CD4-positive, alpha-beta memory T cell (primary cell): ENCODE results near the gene NOL8. TPM values are rescaled to one million over a fixed set of nuclear protein-coding genes. Genes with fewer than 3 reads are reported as not detected.

Experiments used
- CTCF ChIA-PET: fragments of 350-600 bp; sonication (Branson Sonifier 250); formaldehyde crosslinking; loops from one replicate; lab custom pipeline; 2021; ENCODE audit warnings: inconsistent platforms; ENCODE audit not compliant: partially characterized antibody; lab: Charles Lee
- POLR2A ChIA-PET: fragments of 350-600 bp; sonication (Branson Sonifier 250); formaldehyde crosslinking; loops from one replicate; lab custom pipeline; 2021; ENCODE audit not compliant: partially characterized antibody; lab: Charles Lee
- DNase-seq, 5 donors: peaks; one replicate each; pipeline versions ENCODE4 v3.0.0 to v3.0.0-alpha.2; 2020 to 2022; ENCODE audit warnings: mixed read lengths in 1 of 5
- H3K27ac ChIP-seq: one replicate; pipeline ENCODE4 v1.7.0; 2013; ENCODE audit warnings: low read depth, low read length
- H3K27me3 ChIP-seq: 2 replicates; pipeline ENCODE4 v1.7.0; 2013; ENCODE audit warnings: mild to moderate bottlenecking, low read length, moderate library complexity; ENCODE audit not compliant: insufficient read depth
- H3K36me3 ChIP-seq: 2 replicates; pipeline ENCODE4 v1.7.0; 2013; ENCODE audit warnings: mild to moderate bottlenecking, low read length, moderate library complexity; ENCODE audit not compliant: insufficient read depth
- H3K4me1 ChIP-seq: 2 replicates; pipeline ENCODE4 v1.7.0; 2013; ENCODE audit warnings: mild to moderate bottlenecking, low read length, moderate library complexity; ENCODE audit not compliant: insufficient read depth
- H3K4me3 ChIP-seq, 2 donors: one replicate each; pipeline ENCODE4 v1.7.0; 2013; ENCODE audit warnings: low read length in 2 of 2, mild to moderate bottlenecking in 1 of 2
- H3K9me3 ChIP-seq, 2 donors: one replicate each; pipeline ENCODE4 v1.7.0; 2013; ENCODE audit warnings: low read length in 2 of 2, control low read depth in 1 of 2; ENCODE audit not compliant: control insufficient read depth in 1 of 2
- H3K27ac Mint-ChIP-seq, 7 donors: one replicate each; pipeline ENCODE4 v1.8.0; 2020 to 2021; ENCODE audit warnings: mixed read lengths in 7 of 7, mild to moderate bottlenecking in 6 of 7, inconsistent platforms in 3 of 7, moderate library complexity in 3 of 7
- H3K27me3 Mint-ChIP-seq, 2 donors: one replicate each; pipeline ENCODE4 v1.8.0; 2020 to 2021; ENCODE audit warnings: mixed read lengths in 2 of 2
- H3K36me3 Mint-ChIP-seq, 2 donors: one replicate each; pipeline ENCODE4 v1.8.0; 2020 to 2021; ENCODE audit warnings: mixed read lengths in 2 of 2, inconsistent platforms in 1 of 2, mild to moderate bottlenecking in 1 of 2
- H3K4me1 Mint-ChIP-seq, 4 donors: one replicate each; pipeline ENCODE4 v1.8.0; 2020 to 2021; ENCODE audit warnings: mixed read lengths in 4 of 4, mild to moderate bottlenecking in 1 of 4
- H3K4me3 Mint-ChIP-seq, 8 donors: one replicate each; pipeline ENCODE4 v1.8.0; 2020 to 2021; ENCODE audit warnings: mixed read lengths in 8 of 8, mild to moderate bottlenecking in 7 of 8, moderate library complexity in 6 of 8, inconsistent platforms in 3 of 8
- H3K9me3 Mint-ChIP-seq, 8 donors: one replicate each; pipeline ENCODE4 v1.8.0; 2020 to 2021; ENCODE audit warnings: mixed read lengths in 8 of 8, mild to moderate bottlenecking in 5 of 8, inconsistent platforms in 3 of 8, moderate library complexity in 1 of 8
- intact Hi-C: fragments of 100-400 bp; cut with micrococcal nuclease; formaldehyde crosslinking; loops from one replicate; pipeline ENCODE4 v1.15.1; 2023
- polyA plus RNA-seq, 2 donors: library from polyadenylated mRNA; unstranded; fragments of 300-500 nt; fragmentation: Illumina TruSeq; gene quantifications; one replicate each; pipeline ENCODE4 v1.2.3, GENCODE V29; 2021
- total RNA-seq, 2 experiments: library from RNA; stranded (reverse); gene quantifications; one replicate each; pipeline ENCODE4 v1.2.3, GENCODE V29; 2021

Gene NOL8
- total and polyA plus RNA-seq, 4 experiments from 2014 or later = 12.3 to 104 (median 66.3) TPM

GRCh38 chr9:92328225-92328624, 3.1 kb upstream of the NOL8 start:
- no peak for DNase-seq
- Mint-ChIP-seq H3K36me3 (peaks cover 0 to 12% of the 10 kb centered on the region in 2 donors), H3K4me3 (no peak overlapping the region), H3K27ac (no peak overlapping the region), H3K27me3 (no peaks in the 10 kb centered on the region), H3K9me3 (no peaks in the 10 kb centered on the region), H3K4me1 (peaks cover 8 to 31% (median 23%) of the 10 kb centered on the region in 4 donors)
- ChIA-PET CTCF (interaction anchor here (1.0 kb wide), 1 partner anchor 188 kb away, joined by 3 read pairs; no protein-coding TSS in a partner anchor), POLR2A (no interaction called here)
- Histone ChIP-seq H3K9me3 (no peaks in the 10 kb centered on the region), H3K4me1 (peaks cover 23% of the 10 kb centered on the region), H3K27ac (no peak overlapping the region), H3K4me3 (no peak overlapping the region), H3K27me3 (no peaks in the 10 kb centered on the region), H3K36me3 (peaks cover under 1% of the 10 kb centered on the region)
- intact Hi-C loops = loop anchor here (10.0 kb wide), 1 partner anchor 903 kb away; the partner anchor contains the start of gene NFIL3

GRCh38 chr9:92327283-92327850, 2.2 kb upstream of the NOL8 start:
- DNase-seq = no peak
- H3K27ac Mint-ChIP-seq = peak overlapping the region in 4 of 7 donors; percentile 14 to 91 (median 50)
- H3K27me3 ChIP-seq = no peaks in the 10 kb centered on the region
- ChIA-PET CTCF (interaction anchor here (1.4 kb wide), 1 partner anchor 28 kb away, joined by 3 read pairs; no protein-coding TSS in a partner anchor), POLR2A (no interaction called here)
- intact Hi-C loops = loop anchor here (10.0 kb wide), 1 partner anchor 903 kb away; the partner anchor contains the start of gene NFIL3
- no peaks in the 10 kb centered on the region for H3K9me3 Mint-ChIP-seq
- peaks cover 8 to 38% (median 29%) of the 10 kb centered on the region in 4 donors for H3K4me1 Mint-ChIP-seq
- no peak overlapping the region for H3K4me3 ChIP-seq
- H3K9me3 ChIP-seq = no peaks in the 10 kb centered on the region
- peaks cover 26% of the 10 kb centered on the region for H3K4me1 ChIP-seq
- peaks cover 6 to 20% of the 10 kb centered on the region in 2 donors for H3K36me3 Mint-ChIP-seq
- no peak overlapping the region for H3K27ac ChIP-seq
- peaks cover 9% of the 10 kb centered on the region for H3K36me3 ChIP-seq
- H3K27me3 Mint-ChIP-seq = no peaks in the 10 kb centered on the region
- H3K4me3 Mint-ChIP-seq = peak overlapping the region in 6 of 8 donors; percentile 23 to 99 (median 96)

- POLR2A ChIA-PET = interaction anchor here (0.9 to 2.9 kb wide), 11 partner anchors 9 to 1840 kb away, joined by 3 to 30 read pairs (median 5); partner anchors contain the start of genes BICD2, IARS1 and IPPK
- H3K27me3 ChIP-seq = no peaks in the 10 kb centered on the region
- peak overlapping the region; percentile 92 for H3K27ac ChIP-seq
- peaks cover 26% of the 10 kb centered on the region for H3K4me1 ChIP-seq
- H3K27me3 Mint-ChIP-seq = no peaks in the 10 kb centered on the region
- intact Hi-C loops = loop anchor here (1.0 to 10.0 kb wide), 5 partner anchors 33 to 901 kb away; partner anchors contain the start of genes BICD2, IARS1, IPPK and NFIL3
- H3K4me1 Mint-ChIP-seq = peaks cover 8 to 41% (median 30%) of the 10 kb centered on the region in 4 donors
- CTCF ChIA-PET = interaction anchor here (1.0 to 1.6 kb wide), 3 partner anchors 27 to 345 kb away, joined by 3 to 5 read pairs (median 4); no protein-coding TSS in a partner anchor
- H3K36me3 ChIP-seq = peaks cover 17% of the 10 kb centered on the region
- H3K36me3 Mint-ChIP-seq = peaks cover 12 to 28% of the 10 kb centered on the region in 2 donors
- peak overlapping the region; percentile 95 to 99 (median 98) for H3K4me3 Mint-ChIP-seq
- DNase-seq = no peak
- H3K27ac Mint-ChIP-seq = peak overlapping the region; percentile 91 to 100 (median 99)
- H3K4me3 ChIP-seq = peak overlapping the region; percentile 97 to 100
- H3K9me3 ChIP-seq = no peaks in the 10 kb centered on the region
- H3K9me3 Mint-ChIP-seq = no peaks in the 10 kb centered on the region
These were observed 896 bp upstream of the NOL8 start for GRCh38 chr9:92325991-92326500.

GRCh38 chr9:92324889-92325268, 271 bp downstream of the NOL8 start:
- H3K27ac Mint-ChIP-seq = peak overlapping the region; percentile 91 to 100 (median 99)
- no peaks in the 10 kb centered on the region for H3K9me3 Mint-ChIP-seq
- CTCF ChIA-PET = interaction anchor here (1.0 to 1.6 kb wide), 4 partner anchors 8 to 346 kb away, joined by 3 to 5 read pairs (median 4); no protein-coding TSS in a partner anchor
- H3K27me3 ChIP-seq = no peaks in the 10 kb centered on the region
- peak overlapping the region; percentile 95 to 99 (median 98) for H3K4me3 Mint-ChIP-seq
- peaks cover 21 to 37% of the 10 kb centered on the region in 2 donors for H3K36me3 Mint-ChIP-seq
- peaks cover 8 to 41% (median 30%) of the 10 kb centered on the region in 4 donors for H3K4me1 Mint-ChIP-seq
- peaks cover 25% of the 10 kb centered on the region for H3K36me3 ChIP-seq
- H3K27ac ChIP-seq = peak overlapping the region; percentile 92
- no peaks in the 10 kb centered on the region for H3K9me3 ChIP-seq
- no peaks in the 10 kb centered on the region for H3K27me3 Mint-ChIP-seq
- H3K4me3 ChIP-seq = peak overlapping the region; percentile 97 to 100
- intact Hi-C loops = loop anchor here (1.0 to 10.0 kb wide), 5 partner anchors 32 to 900 kb away; partner anchors contain the start of genes BICD2, IARS1, IPPK and NFIL3
- H3K4me1 ChIP-seq = peaks cover 26% of the 10 kb centered on the region
- POLR2A ChIA-PET = interaction anchor here (0.7 to 2.9 kb wide), 10 partner anchors 8 to 1841 kb away, joined by 3 to 30 read pairs (median 6); partner anchors contain the start of genes IARS1 and IPPK
- no peak for DNase-seq

GRCh38 chr9:92324431-92324830, 719 bp downstream of the NOL8 start:
- ChIA-PET POLR2A (interaction anchor here (1.0 to 2.9 kb wide), 7 partner anchors 7 to 347 kb away, joined by 4 to 30 read pairs (median 7); partner anchors contain the start of genes IARS1 and IPPK), CTCF (interaction anchor here (1.4 to 1.6 kb wide), 3 partner anchors 9 to 346 kb away, joined by 3 to 5 read pairs (median 5); no protein-coding TSS in a partner anchor)
- H3K27me3 Mint-ChIP-seq = no peaks in the 10 kb centered on the region
- peaks cover 28% of the 10 kb centered on the region for H3K36me3 ChIP-seq
- peak overlapping the region; percentile 97 to 100 for H3K4me3 ChIP-seq
- peak overlapping the region; percentile 92 for H3K27ac ChIP-seq
- no peaks in the 10 kb centered on the region for H3K27me3 ChIP-seq
- peaks cover 26% of the 10 kb centered on the region for H3K4me1 ChIP-seq
- no peaks in the 10 kb centered on the region for H3K9me3 Mint-ChIP-seq
- peaks cover 8 to 41% (median 31%) of the 10 kb centered on the region in 4 donors for H3K4me1 Mint-ChIP-seq
- peak overlapping the region; percentile 95 to 99 (median 98) for H3K4me3 Mint-ChIP-seq
- peak overlapping the region; percentile 91 to 100 (median 99) for H3K27ac Mint-ChIP-seq
- peaks cover 22 to 42% of the 10 kb centered on the region in 2 donors for H3K36me3 Mint-ChIP-seq
- H3K9me3 ChIP-seq = no peaks in the 10 kb centered on the region
- DNase-seq = peak in 1 of 5 donors; percentile 8
- intact Hi-C loops = loop anchor here (2.0 to 10.0 kb wide), 2 partner anchors 440 to 900 kb away; partner anchors contain the start of genes BICD2 and NFIL3

- Mint-ChIP-seq H3K36me3 (peaks cover 63 to 77% of the 10 kb centered on the region in 2 donors), H3K9me3 (no peaks in the 10 kb centered on the region), H3K4me1 (peaks cover 25 to 34% (median 30%) of the 10 kb centered on the region in 4 donors), H3K27me3 (no peaks in the 10 kb centered on the region), H3K4me3 (no peak overlapping the region), H3K27ac (no peak overlapping the region)
- Histone ChIP-seq H3K27me3 (no peaks in the 10 kb centered on the region), H3K4me3 (no peak overlapping the region), H3K36me3 (peaks cover 37% of the 10 kb centered on the region), H3K27ac (no peak overlapping the region), H3K9me3 (no peaks in the 10 kb centered on the region), H3K4me1 (no peaks in the 10 kb centered on the region)
- POLR2A ChIA-PET = no interaction called here
- intact Hi-C loops = no loop called here
- no peak for DNase-seq
- CTCF ChIA-PET = no interaction called here
These were observed 9.7 kb downstream of the NOL8 start for GRCh38 chr9:92315456-92315855.
